Spleen (tissue), 7 donors: ENCODE results near the gene SLCO4A1.

Source experiments
- CTCF ChIP-seq, 11 experiments: fragments of 200-600 bp in 7 of 11; fragments of 450-650 bp in 4 of 11; sonication (generic) in 4 of 11; IDR thresholded peaks in 8 of 11; conservative IDR thresholded peaks in 3 of 11; 1 replicate in 7 of 11; 2 replicates in 4 of 11; pipeline versions ENCODE4 v1.4.0 to v1.8.0; 2016 to 2021; ENCODE audit warnings: antibody characterized with exemption in 11 of 11, inconsistent platforms in 4 of 11, mild to moderate bottlenecking in 1 of 11
- POLR2A ChIP-seq, 3 donors: fragments of 450-650 bp; IDR thresholded peaks; one replicate each; pipeline ENCODE4 v1.5.1; 2017; ENCODE audit warnings: antibody characterized with exemption in 3 of 3, mild to moderate bottlenecking in 1 of 3
- donor health status: DM: no; HTN: no; CAD: no; lungs with moderate emphysema.
- donor health status: DM: no; HTN: no; CAD: no.
- donor health status: DM: no; HTN: no; CAD: no.

DNA sequence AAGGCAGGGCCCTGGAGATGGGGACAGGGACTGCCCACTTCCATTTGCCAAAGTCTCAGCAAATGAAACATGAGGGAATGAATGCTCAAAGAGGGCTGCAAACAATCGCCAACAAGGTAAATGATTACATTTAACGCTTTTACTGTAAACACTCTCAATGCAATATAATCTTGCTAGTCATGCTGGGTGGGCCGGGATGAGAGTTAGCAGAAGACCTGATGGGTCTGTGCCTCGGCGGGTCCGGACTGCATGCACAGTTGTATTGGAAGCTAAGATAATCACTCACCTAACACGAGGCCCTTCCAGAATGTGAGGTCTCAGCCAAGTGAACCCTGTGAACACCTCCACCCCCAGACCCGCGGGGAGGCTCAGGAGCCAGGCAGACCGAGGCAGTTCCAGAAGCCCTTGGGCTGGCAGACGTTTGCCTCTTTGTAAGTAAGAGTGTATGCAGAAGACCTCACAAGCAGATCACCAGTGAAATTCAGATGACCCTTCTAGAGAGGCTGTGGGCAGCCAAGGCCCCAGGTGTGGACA, 4.7 kb upstream of the SLCO4A1 start:
- TF ChIP-seq CTCF (IDR thresholded peaks at IDR 0.05 in 8 of 11, conservative IDR thresholded peaks at IDR 0.05 in 3 of 11): no peak
- TF ChIP-seq POLR2A (IDR thresholded peaks at IDR 0.05): no peak
